Activated CD4-positive, CD25-positive, alpha-beta regulatory T cell treated with anti-CD3 and anti-CD28 coated beads, Interleukin-2, amount 50 U/mL, for 24 hours (primary cell): ENCODE measurements around the gene MRPL1.

Source experiments
- ATAC-seq, 2 donors: fragments of 150-1000 bp; cut with Tn5 transposase; one replicate each; pipeline ENCODE4 v1.10.0; 2021; ENCODE audit warnings: mild to moderate bottlenecking in 1 of 2, moderate library complexity in 1 of 2

The MRPL1 gene

GRCh38 chr4:77862478-77863216, at the start of gene MRPL1:
MRPL1 (plus strand) TSS chr4:77862830; CDS start chr4:77862849, 19 bp downstream.
- peak; percentile 79 to 81 for ATAC-seq

- no peak for ATAC-seq
Measured at GRCh38 chr4:77815636-77816035, 47.0 kb upstream of the MRPL1 start.

- ATAC-seq, result no peak
Measured at GRCh38 chr4:77816546-77816945, 46.1 kb upstream of the MRPL1 start.

DNA sequence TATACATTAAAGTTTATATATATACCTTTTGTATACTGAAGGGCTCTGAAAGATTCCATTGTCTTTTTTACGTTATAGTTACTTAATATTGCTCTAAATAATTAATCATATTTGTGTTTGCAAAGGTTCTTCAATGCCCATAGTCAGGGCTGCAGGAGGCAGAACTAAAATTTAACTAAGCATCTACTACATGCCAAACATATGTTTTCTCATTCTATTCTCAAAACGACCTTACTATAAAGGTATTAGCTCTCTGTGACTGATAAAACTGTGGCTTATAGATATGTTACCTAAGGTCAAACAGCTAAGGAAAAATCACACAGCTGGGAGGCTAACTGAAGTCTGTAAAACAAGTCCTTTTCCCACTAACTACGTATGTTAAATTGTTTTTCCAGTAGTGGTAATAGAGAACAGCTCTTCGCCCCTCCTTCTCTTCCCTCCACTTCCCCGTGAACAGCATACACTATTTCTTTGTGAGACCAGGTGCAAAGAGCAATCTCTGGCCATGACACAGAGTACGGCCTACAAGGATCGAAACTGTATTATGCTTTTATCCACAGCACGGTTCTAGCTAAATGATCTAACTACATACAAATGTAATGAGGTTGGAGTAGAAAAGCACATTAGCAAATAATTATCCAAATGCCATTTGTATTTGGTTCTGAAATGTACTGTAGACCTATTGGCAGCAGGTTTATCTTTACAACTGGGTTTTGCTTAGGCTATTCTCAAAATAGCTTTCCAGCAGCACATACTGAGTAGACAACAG, 45.1 kb upstream of the MRPL1 start:
- no peak for ATAC-seq

DNA sequence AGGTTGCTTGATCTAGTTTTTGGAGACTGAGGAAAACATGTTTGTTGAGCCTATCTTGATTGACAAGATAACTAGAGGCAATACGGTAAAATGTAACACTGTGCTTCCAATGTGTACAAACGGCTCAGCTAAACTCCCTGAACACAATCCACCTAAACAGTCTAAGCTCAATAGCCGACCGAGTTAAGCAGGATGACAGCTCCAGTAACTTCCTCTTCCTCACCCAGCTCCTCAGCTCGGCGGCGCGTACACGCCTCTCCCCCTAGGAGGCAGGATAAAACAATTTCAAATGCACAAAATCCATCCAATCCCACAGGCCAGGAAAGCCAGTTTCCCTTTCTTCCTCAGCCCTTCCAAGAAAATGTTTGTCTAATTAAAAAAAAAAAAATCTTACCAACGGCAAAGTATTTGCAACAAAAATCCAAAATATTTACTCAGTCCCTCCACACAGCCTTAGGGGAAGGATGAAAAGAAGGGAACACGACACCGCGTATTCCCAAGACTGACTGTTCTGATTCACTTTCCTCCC, 44.5 kb upstream of the MRPL1 start:
- no peak for ATAC-seq

DNA sequence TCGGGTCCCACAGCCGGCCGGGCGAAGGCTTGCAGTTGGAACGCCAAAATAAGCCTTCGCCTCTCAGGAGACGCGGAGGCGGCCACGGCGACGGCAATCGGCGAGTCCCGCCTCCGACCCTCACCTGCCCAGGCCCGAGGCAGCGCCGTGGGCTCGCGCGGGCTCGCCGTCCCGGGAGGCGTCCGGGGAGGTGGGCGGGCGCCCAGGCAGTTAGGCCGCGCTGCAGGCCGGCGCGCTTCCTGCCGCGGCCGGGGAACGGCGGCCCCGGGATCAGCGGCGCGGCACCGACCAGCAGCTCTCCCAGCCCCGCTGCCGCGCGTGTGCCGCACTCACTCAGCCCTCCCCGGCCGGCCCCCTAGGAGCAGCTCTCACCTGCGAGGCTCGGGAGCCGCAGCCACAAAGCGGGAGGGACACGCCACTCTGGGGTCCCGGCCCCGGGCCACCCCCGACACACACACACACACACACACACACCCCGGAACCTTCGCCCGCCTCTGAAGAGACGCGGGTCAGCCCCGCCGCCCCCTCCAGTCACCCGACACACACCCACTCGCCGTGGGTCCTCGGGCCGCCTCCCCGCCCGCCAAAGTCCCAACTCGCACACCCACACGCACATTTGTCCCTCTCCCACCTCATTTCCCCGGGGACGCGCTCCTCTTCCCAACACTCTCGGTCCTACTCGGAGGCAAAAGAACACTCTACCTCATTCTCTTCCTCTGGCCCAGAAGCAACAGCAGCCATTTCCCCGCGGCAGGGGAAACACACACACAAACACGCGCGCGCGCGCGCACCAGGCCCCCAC, 43.8 kb upstream of the MRPL1 start, which contains the start of gene CNOT6L:
TSS of gene CNOT6L (minus strand) at position 767 of the 802 bp plus-strand sequence. CDS start at position 707, 60 bp downstream.
- ATAC-seq, result peak; percentile 4 to 8

DNA sequence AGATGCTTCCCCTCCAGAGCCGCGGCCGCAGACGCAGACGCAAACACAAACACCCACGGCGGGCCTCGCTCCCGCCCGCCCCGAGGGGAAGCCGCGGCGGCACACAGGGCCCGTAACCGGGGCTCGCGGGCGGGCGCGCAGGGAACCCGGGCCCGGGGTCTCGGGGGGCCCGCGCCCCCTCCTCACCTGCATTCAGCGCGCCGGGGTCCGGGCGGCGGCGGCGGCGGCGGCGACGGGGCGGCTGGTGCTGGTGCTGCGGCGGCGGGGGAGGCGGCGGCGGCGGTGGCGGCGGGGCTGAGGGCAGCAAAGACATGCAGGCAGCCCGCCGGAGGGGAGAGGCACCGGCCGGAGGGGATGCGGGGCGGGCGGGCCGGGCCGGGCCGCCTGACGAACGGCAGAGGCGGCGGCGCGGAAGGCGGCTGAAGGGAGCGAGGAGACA, 43.2 kb upstream of the MRPL1 start:
- peak; percentile 11 to 30 for ATAC-seq

DNA sequence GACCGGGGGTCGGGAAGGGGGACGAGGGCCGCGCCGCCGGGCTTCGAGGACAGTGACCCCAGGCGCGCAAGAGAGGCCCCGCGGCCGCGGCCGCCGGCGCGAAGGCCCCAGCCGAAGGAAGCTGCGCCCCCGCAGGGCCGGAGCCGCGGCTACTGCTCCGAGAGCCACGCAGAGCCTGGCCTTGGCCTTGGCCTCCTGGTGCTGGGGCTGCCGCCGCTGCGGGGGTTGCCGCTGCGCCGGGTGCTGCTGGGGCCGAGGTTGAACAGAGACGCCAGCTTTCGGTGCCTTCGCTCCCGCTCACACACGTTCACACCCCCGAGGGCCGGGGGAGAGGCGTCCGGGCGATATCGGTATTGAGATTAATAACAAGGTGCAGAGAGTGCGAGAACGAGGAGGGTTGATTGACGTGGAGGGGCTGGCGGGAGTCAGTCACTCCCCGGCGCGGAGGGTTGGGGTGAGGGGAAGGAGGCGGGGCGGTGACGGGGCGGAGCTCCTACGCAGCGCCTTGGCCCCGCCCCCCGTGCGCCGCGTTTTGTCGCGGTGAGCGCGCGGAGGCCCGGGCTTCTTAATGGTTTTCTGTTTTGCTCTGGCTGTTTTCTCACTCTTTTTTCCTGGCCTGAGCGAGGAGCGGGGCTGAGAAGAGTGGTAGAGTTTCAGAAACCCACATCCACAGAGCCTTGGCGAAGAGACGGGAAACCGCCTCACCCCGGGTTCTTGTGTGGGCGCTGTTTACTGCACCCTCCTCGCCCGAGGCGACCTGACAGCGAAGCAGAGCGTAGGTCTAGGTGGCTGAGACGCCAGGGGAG, 42.6 kb upstream of the MRPL1 start:
- peak; percentile 80 to 81 for ATAC-seq

DNA sequence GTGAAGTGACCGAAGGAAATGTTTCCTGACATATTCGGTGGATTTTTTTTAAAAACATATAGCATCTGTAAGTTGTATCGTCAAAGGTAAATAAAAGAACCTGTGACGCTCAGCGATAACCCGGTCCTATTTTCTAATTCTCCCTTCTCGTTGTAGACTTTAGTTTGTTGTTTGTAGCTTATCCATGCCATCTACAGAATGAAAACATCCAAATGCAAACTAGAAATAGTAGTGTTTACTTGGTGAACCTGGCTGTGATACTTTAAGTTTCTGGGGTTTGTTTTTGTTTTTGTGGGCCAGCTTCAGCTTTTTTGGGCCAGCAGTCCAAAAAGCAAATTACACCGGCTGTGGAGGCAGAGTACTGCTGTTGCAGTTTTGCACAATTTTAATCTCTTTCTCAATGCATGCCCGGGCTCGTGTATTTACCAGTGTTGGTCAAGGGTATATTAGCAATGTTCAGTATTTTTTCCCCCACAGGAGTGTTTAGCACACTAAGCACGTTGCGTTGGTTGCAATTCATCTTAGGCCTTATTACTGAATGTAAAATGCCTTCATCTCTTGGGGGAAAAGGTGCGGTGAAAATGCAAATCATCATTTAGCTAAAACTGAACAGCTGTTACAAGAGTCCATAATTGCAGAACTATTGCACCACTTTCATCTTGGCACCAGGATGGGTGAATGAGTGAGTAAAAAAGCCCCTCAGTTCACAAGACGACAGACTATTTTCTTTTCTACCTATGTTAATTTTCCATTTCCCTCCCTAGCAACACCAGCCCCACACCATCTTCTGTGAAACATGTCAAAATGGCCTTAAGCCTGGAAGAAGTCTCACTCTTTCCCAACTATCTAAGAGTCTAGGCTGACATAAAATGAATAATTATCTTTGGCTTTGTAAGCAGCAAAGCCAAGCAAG, 41.7 kb upstream of the MRPL1 start:
- no peak for ATAC-seq

- peak; percentile 43 to 44 for ATAC-seq
Measured at GRCh38 chr4:77821775-77822174, 40.9 kb upstream of the MRPL1 start.

GRCh38 chr4:77826275-77826674, 36.4 kb upstream of the MRPL1 start:
- no peak for ATAC-seq

DNA sequence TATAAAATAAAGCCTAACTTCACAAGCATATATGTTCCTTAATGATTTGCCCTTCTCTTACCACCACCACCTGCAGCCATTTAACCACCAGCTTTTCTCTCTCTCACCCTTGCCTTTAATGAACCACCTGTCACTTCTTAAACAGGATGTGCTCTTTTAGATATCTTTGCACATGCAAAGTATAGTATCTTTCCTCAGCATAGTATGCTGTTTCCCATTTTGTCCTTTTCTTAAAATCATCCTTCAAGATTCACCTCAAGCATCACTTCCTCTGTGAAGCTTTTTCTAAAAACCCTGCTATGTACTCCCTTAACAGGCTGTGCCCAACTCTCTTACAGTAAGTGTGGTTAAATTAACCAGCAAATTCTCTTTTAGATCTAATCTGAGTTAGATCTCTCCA, 35.3 kb upstream of the MRPL1 start:
- peak; percentile 43 to 56 for ATAC-seq

- no peak for ATAC-seq
Measured at GRCh38 chr4:77833126-77833724, 29.4 kb upstream of the MRPL1 start.

DNA sequence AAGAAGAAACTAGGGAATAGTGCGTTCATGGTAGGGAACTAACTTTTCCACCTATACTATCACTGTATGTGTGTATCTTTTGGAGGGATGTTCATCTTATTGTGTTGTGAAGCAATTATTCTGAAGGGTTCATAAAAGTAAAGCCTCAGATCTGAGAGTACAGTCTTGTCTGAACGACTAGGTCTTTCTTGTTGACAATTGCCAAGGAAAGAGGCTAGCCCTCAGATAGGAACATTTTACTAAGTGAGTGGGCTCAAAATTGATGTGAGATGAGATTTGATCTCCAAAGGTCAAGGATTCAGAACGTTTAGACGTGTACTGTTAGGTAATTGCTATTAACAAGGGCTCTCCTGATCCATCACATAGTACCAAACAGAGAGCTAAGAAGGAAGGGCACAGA, 28.2 kb upstream of the MRPL1 start:
- ATAC-seq, result no peak

DNA sequence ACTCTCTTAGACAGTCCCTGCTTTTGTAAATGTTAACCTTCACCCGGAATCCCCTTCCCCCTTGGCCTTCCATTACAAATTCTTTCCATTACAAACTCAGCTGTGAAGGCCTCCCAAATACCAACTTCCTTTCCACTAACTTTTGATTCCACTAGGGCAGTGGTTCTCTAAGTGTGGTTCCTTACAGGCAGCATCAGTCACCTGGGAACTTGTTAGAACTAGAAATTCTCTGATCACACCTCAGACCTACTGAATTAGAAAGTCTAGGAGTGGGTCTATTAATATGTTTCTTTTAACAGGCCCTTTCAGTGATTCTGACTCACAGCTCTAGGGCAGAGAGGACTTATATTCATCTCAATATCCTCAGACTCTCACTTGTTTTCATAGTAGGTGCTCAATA, 19.0 kb upstream of the MRPL1 start:
- peak; percentile 61 to 68 for ATAC-seq

- no peak for ATAC-seq
Measured at GRCh38 chr4:77844363-77844762, 18.3 kb upstream of the MRPL1 start.

DNA sequence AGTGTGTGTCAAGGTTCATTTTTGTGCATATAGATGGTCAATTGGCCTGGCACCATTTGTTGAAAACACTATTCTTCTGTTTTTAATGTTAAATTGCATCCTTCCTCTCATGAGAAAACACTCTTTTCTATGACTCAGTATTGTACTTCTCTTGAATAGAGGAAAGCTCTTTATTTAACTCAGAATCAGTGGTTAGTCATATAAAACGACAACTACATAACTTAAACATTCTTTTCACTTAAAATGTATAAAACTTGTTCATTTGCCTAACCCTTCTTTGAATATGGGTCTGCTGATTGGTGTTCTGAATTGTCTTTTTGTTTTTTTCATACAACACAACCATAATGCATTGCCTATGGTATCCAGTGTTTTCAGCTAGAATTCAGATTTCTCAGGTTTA, 17.2 kb upstream of the MRPL1 start:
- peak; percentile 64 to 72 for ATAC-seq

DNA sequence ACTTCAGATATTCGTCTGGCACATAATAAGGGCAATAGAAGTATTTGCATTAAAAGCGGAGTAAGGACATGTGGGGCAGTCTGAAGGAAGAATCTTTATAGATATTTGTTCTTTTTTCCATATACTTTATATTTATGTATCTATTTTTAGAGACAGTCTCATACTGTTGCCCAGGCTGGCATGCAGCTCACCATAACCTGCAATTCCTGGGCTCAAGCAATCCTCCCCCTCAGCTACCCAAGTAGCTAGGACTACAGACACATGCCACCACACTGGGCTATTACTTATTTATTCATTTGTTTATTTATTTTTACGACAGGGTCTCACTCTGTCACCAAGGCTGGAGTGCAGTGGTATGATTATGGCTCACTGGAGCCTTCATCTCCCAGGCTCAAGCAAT, 16.7 kb upstream of the MRPL1 start:
- ATAC-seq, result no peak

GRCh38 chr4:77848508-77848907, 14.1 kb upstream of the MRPL1 start:
- ATAC-seq, result no peak

DNA sequence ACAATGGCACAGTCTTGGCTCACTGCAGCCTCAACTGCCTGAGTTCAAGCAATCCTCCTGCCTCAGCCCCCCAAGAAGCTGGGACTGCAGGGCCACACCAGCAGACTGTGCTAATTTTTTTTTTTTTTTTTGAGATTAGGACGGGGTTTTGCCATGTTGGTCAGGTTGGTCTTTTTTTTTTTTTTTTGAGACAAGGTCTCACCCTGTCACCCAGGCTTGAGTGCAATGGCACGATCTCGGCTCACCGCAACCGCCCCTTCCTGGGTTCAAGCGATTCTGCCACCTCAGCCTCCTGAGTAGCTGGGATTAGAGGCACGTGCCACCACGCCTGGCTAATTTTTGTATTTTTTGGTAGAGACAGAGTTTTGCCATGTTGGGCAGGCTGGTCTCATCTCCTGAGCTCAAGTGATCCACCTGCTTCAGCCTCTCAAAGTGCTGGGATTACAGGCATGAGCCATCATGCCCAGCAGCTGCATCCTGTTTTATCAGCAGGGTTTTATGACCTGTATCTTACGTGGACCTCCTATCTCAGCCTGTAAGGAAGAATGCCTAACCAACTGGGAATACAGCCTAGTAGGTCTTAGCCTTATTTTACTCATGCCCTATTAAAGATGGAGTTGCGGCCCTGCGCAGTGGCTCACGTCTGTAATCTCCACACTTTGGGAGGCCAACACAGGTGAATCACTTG, 13.2 kb upstream of the MRPL1 start:
- ATAC-seq, result no peak
